DMS 273 treated with DMSO at 0.1 percent for 48 hours (cell line): ENCODE data around the gene PI4K2B.
"Not testable (repeated sequence)": the region's sequence is repeated elsewhere in the genome, so short reads cannot be mapped to it uniquely, and the experiment has no call there.

Experiments used
- DNase-seq: peaks from one replicate; lab custom pipeline; 2025; lab: John Stamatoyannopoulos, UW

PI4K2B gene

GRCh38 chr4:25233737-25234389 lies at the start of gene PI4K2B:
Gene PI4K2B (plus strand): TSS chr4:25234033. CDS start chr4:25234164, 131 bp downstream.
- peak; percentile 51 for DNase-seq

GRCh38 chr4:25184056-25184455 lies 49.8 kb upstream of the PI4K2B start:
- no peak for DNase-seq

- DNase-seq: no peak
Observed at GRCh38 chr4:25190407-25190806, 43.4 kb upstream of the PI4K2B start.

- no peak for DNase-seq
Observed at GRCh38 chr4:25198713-25199112, 35.1 kb upstream of the PI4K2B start.

DNA sequence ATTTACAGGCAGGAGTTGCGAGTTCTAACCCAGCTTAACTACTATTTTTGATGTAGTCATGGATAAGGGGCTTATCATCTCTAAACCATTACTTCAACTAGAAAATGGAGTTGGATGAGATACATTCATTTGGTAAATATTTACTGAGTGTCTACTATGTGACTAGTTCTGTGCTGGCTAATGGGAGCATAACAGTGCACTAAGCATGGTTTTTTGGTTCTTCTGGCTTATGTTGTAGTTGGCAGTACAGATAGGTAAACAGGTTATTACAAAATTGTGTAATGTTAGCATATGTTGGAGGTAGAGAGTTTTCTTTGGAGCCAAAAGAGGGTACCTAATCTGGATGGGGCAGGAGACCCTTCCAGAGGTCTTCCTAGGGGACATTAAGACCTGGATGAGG lies 25.8 kb upstream of the PI4K2B start:
- DNase-seq: no peak

GRCh38 chr4:25209702-25210101 lies 24.1 kb upstream of the PI4K2B start:
- DNase-seq: no peak

DNA sequence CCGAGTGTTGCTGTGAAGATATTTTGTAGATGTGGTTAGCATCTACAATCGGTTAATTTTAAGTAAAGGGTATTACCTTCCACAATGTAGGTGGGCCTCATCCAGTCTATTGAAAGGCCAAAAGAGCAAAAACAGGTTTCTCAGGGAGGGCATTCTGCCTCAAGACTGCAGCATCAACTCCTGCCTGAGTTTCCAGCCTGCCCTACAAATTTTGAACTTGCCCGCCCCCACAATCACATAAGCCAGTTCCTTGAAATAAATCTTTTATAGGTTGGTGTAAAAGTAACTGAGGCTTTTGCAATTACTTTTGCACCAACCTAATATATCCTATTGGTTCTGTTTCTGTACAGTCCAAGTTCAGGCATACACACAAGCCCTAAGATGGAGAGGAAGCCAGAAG lies 22.1 kb upstream of the PI4K2B start:
- no peak for DNase-seq

DNA sequence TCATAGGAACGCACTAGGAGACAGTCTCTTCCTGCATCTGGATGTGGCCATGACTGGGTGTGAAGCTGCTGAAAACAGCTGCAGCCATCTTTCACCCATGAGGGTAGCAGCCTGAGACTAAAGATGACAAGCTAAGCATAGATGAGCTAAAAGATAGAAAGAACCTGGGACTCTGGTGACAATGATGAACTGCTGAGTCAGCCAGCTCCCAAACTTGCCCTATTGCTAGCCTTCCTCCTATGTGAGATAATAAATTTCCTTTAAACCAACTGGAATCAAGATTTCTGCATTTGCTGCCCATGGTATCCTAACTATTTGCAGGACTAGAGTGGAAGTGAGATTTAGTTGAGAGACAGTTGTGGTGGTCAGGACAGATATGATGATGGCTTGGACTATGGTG lies 21.0 kb upstream of the PI4K2B start:
- no peak for DNase-seq

DNA sequence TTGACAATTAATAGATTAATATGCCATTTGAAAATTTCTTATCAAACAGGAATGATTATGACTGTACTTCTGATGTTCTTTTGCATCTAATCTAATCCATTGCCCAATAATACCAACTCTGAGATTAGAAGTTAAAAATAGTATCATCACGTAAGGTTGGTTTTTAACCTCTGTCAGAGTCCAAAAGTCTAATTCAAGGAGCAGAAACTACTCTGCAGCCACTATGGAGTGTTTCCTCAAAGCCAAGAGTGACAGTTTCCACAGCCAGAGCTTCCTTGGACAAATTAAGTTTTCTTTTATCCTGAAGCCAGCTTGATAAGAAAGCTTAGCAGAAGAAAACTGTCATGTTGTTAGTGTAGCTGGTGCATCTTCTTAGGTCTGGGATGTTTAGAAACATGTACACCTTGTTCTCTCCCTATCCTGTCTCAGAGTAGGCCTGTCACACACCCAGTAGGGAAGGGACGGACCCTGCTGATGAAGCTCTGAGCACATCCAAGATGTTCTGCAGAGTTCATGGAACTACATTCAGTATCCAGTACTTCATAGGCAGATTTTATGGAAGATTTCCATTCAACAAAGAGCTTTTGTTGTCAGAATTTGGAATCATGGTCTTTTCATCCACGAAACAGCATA lies 20.4 kb upstream of the PI4K2B start:
- no peak for DNase-seq

- not testable (repeated sequence) for DNase-seq
Observed at GRCh38 chr4:25214750-25215149, 19.1 kb upstream of the PI4K2B start.

DNA sequence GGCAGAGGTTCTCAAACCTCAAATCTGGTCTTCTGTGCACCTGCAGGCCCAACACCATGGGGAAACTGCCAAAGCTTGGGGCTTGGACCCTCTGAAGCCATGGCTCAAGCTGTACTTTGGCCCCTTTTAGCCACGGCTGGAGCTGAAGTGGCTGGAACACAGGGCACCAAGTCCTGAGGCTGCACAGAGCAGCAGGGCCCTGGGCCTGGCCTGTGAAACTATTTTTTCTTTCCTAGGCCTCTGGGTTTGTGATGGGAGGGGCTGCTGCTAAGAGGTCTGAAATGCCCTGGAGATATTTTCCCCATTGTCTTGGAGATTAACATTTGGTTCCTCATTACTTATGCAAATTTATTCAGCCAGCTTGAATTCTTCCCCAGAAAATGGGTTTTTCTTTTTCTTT lies 18.3 kb upstream of the PI4K2B start:
- DNase-seq: no peak

DNA sequence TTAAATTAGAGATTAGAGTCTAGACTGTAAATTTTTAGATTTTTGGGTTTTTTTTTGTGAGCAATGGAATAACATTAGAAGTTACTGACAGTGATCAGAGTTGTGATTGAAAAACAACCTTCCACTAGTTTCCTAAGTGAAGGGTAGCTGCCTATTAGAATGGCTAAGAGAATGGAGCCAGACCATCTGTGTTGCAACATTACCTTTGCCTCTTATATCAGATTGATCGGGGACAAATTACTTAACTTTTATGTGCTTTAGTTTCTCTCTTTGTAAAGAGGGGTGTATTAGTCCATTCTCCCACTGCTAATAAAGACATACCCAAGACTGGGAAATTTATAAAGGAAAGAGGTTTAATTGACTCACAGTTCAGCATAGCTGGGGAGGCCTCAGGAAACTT lies 12.5 kb upstream of the PI4K2B start:
- no peak for DNase-seq

- no peak for DNase-seq
Observed at GRCh38 chr4:25223802-25224375, 9.9 kb upstream of the PI4K2B start.

DNA sequence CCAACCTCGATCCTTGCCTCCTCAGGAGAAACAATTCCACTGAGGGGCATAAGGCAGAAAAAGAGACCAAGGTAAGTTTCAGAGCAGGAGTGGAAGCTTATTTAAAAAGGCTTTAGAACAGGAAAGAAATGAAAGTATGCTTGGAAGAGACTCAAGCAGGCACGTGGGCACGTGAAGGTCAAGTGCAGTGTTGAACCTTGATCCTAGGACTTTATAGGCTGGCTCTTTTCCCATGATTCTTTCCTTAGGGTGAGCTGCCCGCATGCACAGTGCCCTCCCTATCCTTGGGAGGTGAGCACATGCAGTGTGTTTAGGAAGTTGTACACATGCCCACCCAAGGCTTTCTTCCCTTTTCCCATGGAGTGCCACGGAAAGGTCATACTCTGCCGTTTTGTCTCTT lies 4.0 kb upstream of the PI4K2B start:
- no peak for DNase-seq

- no peak for DNase-seq
Observed at GRCh38 chr4:25233194-25233593, 639 bp upstream of the PI4K2B start.

DNA sequence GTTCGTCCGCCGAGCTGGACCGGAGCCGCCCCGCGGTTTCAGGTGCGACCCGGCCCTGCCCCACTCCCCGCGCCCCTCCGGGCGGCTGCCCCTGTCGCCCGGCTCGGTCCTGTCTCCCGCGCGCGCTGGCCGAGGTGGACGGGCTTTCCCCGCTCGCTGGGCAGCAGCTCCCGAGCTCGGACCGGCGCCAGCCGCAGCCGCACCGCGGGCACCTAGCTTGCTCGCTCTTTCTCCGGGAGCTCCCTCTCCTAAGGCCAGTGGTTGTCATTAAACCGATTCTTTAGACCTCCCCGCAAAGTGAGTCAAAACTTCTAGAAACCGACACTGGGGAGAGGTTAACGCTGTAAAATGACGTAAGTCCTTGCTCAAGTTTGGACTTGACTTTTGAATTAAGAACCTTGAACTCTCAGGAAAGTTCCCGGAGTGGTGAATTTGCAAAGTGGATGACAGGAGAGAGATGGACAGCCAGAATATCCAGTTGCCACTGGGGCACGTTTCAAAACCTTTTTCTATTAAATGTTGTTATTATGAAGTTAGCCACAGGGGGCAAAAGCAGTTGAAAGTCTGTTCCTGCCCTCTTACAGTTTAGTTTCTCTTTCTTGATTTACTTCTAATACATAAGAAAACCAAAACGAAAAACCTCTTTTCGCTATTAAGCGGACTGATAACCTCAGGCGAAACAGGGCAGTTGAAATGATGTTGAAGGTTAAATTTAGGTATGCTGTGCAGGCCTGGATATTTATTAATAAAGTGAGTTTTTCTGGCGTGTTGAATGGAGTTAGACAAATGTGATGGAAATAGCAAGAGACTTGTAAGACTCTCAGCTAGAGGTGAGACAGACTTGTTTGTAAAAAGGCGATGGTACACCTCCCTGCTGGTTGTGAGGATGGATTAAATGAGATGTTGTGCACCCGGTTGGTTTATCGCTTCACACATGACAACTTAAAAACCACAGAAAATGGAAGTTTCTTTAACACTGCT lies 847 bp downstream of the PI4K2B start:
- DNase-seq: peak; percentile 52

DNA sequence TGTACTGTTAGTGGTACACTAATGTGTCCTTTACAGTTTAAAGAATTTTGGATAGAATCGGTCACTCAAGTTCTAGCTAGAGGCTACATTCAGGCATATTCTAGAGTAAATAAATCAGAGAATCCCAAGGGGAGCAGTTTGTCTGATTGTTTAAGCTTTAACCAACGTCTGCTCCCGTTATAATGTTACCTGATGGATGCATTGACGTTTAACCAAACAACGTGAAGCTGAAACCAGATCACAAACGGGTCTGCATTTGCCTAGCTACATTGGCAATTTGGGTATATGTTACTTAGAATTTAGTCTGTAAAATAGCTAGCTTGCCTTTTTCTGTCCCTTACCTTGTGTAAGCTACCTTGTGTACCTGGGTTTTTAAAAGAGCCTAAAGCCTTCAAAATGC lies 1.6 kb downstream of the PI4K2B start:
- no peak for DNase-seq

GRCh38 chr4:25236030-25236429 lies 2.2 kb downstream of the PI4K2B start:
- DNase-seq: not testable (repeated sequence)

DNA sequence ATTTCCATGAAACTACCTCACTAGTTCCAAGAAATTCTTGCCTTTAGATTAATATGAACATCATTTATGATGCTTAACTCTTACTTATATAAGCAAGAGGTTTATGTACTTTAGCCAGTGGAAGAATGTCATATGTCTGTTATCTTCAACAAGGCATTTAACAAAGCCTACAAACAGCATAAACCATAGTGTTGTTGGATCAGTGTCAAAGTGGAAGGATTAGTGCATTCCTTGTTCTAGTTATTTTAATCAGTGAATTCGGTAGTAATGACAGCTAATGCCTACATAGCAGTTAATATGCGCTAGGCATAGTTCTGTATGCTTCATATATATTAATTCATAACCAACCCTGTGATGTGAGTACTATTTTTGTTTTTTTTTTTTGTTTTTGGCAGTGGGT lies 3.1 kb downstream of the PI4K2B start:
- DNase-seq: no peak

DNA sequence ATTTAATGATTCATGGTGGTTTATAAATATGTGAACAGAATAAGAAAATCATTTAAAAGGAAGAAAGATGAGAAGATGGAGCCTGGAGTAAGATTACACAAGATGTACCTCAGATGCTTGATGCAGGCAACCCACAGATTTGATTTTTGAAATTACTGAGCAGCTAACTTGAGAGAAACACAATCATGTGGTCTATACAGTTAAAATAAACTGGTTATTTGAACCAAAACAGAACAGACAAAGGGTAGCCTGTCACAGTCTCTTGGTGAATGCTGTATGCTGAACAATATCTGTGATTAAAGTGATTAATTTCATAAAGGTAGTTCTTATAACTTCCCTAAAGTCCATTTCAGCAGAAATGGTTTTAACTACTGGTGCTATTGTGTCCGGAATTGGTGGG lies 4.2 kb downstream of the PI4K2B start:
- no peak for DNase-seq

GRCh38 chr4:25239528-25239927 lies 5.7 kb downstream of the PI4K2B start:
- not testable (repeated sequence) for DNase-seq

DNA sequence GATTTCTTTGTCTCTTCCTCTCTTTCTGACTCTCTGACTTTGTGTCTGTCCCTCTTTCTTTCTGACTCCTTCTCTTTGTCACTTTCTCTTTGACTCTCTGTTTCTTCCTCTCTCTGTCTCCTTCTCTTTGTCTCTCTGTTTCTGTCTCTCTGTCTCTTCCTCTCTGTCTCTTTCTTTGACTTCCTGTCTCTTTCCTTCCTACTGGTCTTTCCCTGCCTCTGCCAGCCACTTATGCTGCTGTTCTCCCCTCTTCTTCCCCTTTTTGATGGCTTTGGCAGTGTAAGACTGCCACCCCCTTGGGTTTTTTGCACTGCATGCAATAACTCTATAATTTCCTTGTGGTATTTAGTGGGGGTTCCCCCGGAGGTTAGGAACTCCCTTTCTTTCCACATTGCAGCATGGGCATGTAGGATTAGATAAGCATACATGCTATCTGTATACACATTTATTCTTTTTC lies 6.9 kb downstream of the PI4K2B start:
- not testable (repeated sequence) for DNase-seq
